CD14-positive monocyte (primary cell): ENCODE results near the gene PXDN. TPM values are rescaled to one million over a fixed set of nuclear protein-coding genes. Genes with fewer than 3 reads are reported as not detected.

ENCODE experiments used
- DNase-seq, 3 donors: peaks; one replicate each; pipeline ENCODE4 v3.0.0-alpha.2; 2011 to 2022
- H2AFZ ChIP-seq: 2 replicates; pipeline ENCODE4 v1.6.0; 2012; ENCODE audit warnings: mild to moderate bottlenecking, low read depth, low read length, inconsistent platforms; ENCODE audit not compliant: insufficient read depth, poor library complexity, severe bottlenecking
- H3K27ac ChIP-seq, 2 donors: 1 replicate in 1 of 2; 2 replicates in 1 of 2; pipeline ENCODE4 v1.5.1; 2012 to 2013; ENCODE audit warnings: low read length in 2 of 2, control low read depth in 1 of 2, inconsistent platforms in 1 of 2, low read depth in 1 of 2, mild to moderate bottlenecking in 1 of 2
- H3K27me3 ChIP-seq, 2 donors: one replicate each; pipeline versions ENCODE4 v1.6.0 to v1.6.1; 2011 to 2013; ENCODE audit warnings: low read length in 2 of 2; ENCODE audit not compliant: control insufficient read depth in 2 of 2, insufficient read depth in 2 of 2
- H3K36me3 ChIP-seq, 2 donors: replicated peaks in 1 of 2; 1 replicate in 1 of 2; 2 replicates in 1 of 2; pipeline versions ENCODE4 v1.5.1 to v1.6.1; 2012 to 2013; ENCODE audit warnings: low read length in 2 of 2, control low read depth in 1 of 2, inconsistent platforms in 1 of 2, mild to moderate bottlenecking in 1 of 2; ENCODE audit not compliant: insufficient read depth in 2 of 2, control insufficient read depth in 1 of 2
- H3K4me1 ChIP-seq, 2 donors: 1 replicate in 1 of 2; 2 replicates in 1 of 2; pipeline versions ENCODE4 v1.5.1 to v1.6.1; 2012 to 2013; ENCODE audit warnings: low read length in 2 of 2, control low read depth in 1 of 2, inconsistent platforms in 1 of 2, mild to moderate bottlenecking in 1 of 2, moderate library complexity in 1 of 2; ENCODE audit not compliant: insufficient read depth in 2 of 2, control insufficient read depth in 1 of 2
- H3K4me2 ChIP-seq: replicated peaks from 2 replicates; pipeline ENCODE3; 2012; ENCODE audit warnings: low read length, moderate library complexity, mild to moderate bottlenecking; ENCODE audit not compliant: poor library complexity, severe bottlenecking; ENCODE audit errors: extremely low read depth
- H3K4me3 ChIP-seq, 3 experiments: fragments of 200-600 bp in 1 of 3; sonication (generic) in 1 of 3; replicated peaks in 1 of 3; 1 replicate in 2 of 3; 2 replicates in 1 of 3; pipeline ENCODE4 v1.5.1; 2011 to 2013; ENCODE audit warnings: low read length in 3 of 3, mild to moderate bottlenecking in 3 of 3, control low read depth in 2 of 3, low read depth in 2 of 3, inconsistent platforms in 1 of 3, moderate library complexity in 1 of 3
- H3K79me2 ChIP-seq: 2 replicates; pipeline ENCODE4 v1.6.0; 2012; ENCODE audit warnings: mild to moderate bottlenecking, control low read depth, inconsistent platforms, low read length, moderate library complexity; ENCODE audit not compliant: insufficient read depth
- H3K9ac ChIP-seq: 2 replicates; pipeline ENCODE4 v1.6.0; 2017; ENCODE audit warnings: low read length, mild to moderate bottlenecking; ENCODE audit not compliant: insufficient read depth, poor library complexity, severe bottlenecking
- H3K9me3 ChIP-seq, 2 donors: replicated peaks in 1 of 2; 1 replicate in 1 of 2; 2 replicates in 1 of 2; pipeline versions ENCODE4 v1.5.1 to v1.6.1; 2012 to 2013; ENCODE audit warnings: low read length in 2 of 2, control low read depth in 1 of 2; ENCODE audit not compliant: control insufficient read depth in 1 of 2, insufficient read depth in 1 of 2
- H4K20me1 ChIP-seq: 2 replicates; pipeline ENCODE4 v1.6.0; 2012; ENCODE audit warnings: mild to moderate bottlenecking, low read length, control low read depth, moderate library complexity; ENCODE audit not compliant: insufficient read depth
- H3K27ac Mint-ChIP-seq, 7 donors: one replicate each; pipeline ENCODE4 v1.8.0; 2020; ENCODE audit warnings: mild to moderate bottlenecking in 7 of 7, mixed read lengths in 7 of 7, moderate library complexity in 6 of 7, inconsistent platforms in 2 of 7
- H3K27me3 Mint-ChIP-seq, 3 donors: one replicate each; pipeline ENCODE4 v1.8.0; 2021 to 2022; ENCODE audit warnings: low read depth in 3 of 3, mild to moderate bottlenecking in 3 of 3, mixed read lengths in 3 of 3, moderate library complexity in 3 of 3, inconsistent platforms in 1 of 3
- H3K36me3 Mint-ChIP-seq, 2 donors: one replicate each; pipeline ENCODE4 v1.8.0; 2020; ENCODE audit warnings: mixed read lengths in 2 of 2, inconsistent platforms in 1 of 2, mild to moderate bottlenecking in 1 of 2
- H3K4me1 Mint-ChIP-seq: one replicate; pipeline ENCODE4 v1.8.0; 2020; ENCODE audit warnings: mild to moderate bottlenecking, mixed read lengths
- H3K4me3 Mint-ChIP-seq, 2 donors: one replicate each; pipeline ENCODE4 v1.8.0; 2020; ENCODE audit warnings: mild to moderate bottlenecking in 2 of 2, mixed read lengths in 2 of 2, moderate library complexity in 1 of 2
- H3K9me3 Mint-ChIP-seq, 7 donors: one replicate each; pipeline ENCODE4 v1.8.0; 2020 to 2022; ENCODE audit warnings: mixed read lengths in 7 of 7, mild to moderate bottlenecking in 6 of 7, moderate library complexity in 6 of 7, inconsistent platforms in 2 of 7
- CTCF ChIP-seq: fragments of 200-600 bp; IDR thresholded peaks from one replicate; pipeline ENCODE4 v1.8.0; 2022; ENCODE audit warnings: antibody characterized with exemption, mild to moderate bottlenecking
- WGBS: methylation state at CpG from one replicate; pipeline ENCODE4 v1.1.5; 2013; ENCODE audit warnings: missing lambda C conversion rate; ENCODE audit not compliant: insufficient coverage; 5-methylcytosine and 5-hydroxymethylcytosine counted together
- intact Hi-C, 2 donors: fragments of 100-400 bp; cut with micrococcal nuclease; formaldehyde crosslinking; loops; one replicate each; pipeline versions ENCODE4 v1.15.0 to v1.15.1; 2023
- polyA plus RNA-seq, 3 donors: library from polyadenylated mRNA; depleted of rRNA in 1 of 3; unstranded in 2 of 3; stranded (reverse) in 1 of 3; fragments of 300-500 nt in 2 of 3; fragments of >200 nt in 1 of 3; fragmentation: Illumina TruSeq in 2 of 3; gene quantifications; 1 replicate in 2 of 3; 2 replicates in 1 of 3; pipeline ENCODE4 v1.2.3, GENCODE V29; 2012 to 2021

The PXDN gene
- polyA plus RNA-seq, 3 donors: not detected

GRCh38 chr2:1681323-1682180 lies 62.8 kb downstream of the PXDN start:
- no peak overlapping the region for H3K4me3 Mint-ChIP-seq
- no peak overlapping the region for H3K27ac ChIP-seq
- no peak for DNase-seq
- H3K4me1 ChIP-seq: no peaks in the 10 kb centered on the region
- H3K4me2 ChIP-seq: no peak overlapping the region
- H3K27ac Mint-ChIP-seq: no peak overlapping the region
- H3K4me1 Mint-ChIP-seq: no peaks in the 10 kb centered on the region
- H3K4me3 ChIP-seq: no peak overlapping the region
- H3K27me3 ChIP-seq: no peaks in the 10 kb centered on the region
- no peaks in the 10 kb centered on the region for H3K36me3 Mint-ChIP-seq
- H3K9me3 Mint-ChIP-seq: peaks cover 0 to 4% (median 0%) of the 10 kb centered on the region in 7 donors
- H3K79me2 ChIP-seq: no peaks in the 10 kb centered on the region
- H3K36me3 ChIP-seq: no peaks in the 10 kb centered on the region
- H3K27me3 Mint-ChIP-seq: peaks cover 0 to 2% (median 2%) of the 10 kb centered on the region in 3 donors
- 86% methylated on average over 14 of the region's 20 CpGs for WGBS
- TF ChIP-seq CTCF: no peak
- H4K20me1 ChIP-seq: no peaks in the 10 kb centered on the region
- H3K9me3 ChIP-seq: no peaks in the 10 kb centered on the region
- H2AFZ ChIP-seq: no peak overlapping the region
- no peak overlapping the region for H3K9ac ChIP-seq
- intact Hi-C loops: no loop called here

- H3K9ac ChIP-seq: no peak overlapping the region
- intact Hi-C loops: no loop called here
- Mint-ChIP-seq H3K27me3 (peaks cover 0 to 2% (median under 1%) of the 10 kb centered on the region in 3 donors), H3K27ac (no peak overlapping the region), H3K4me3 (no peak overlapping the region), H3K4me1 (no peaks in the 10 kb centered on the region), H3K9me3 (peaks cover 0 to 4% (median 0%) of the 10 kb centered on the region in 7 donors), H3K36me3 (no peaks in the 10 kb centered on the region)
- DNase-seq: no peak
- H4K20me1 ChIP-seq: no peaks in the 10 kb centered on the region
- no peak overlapping the region for H3K4me2 ChIP-seq
- no peak for TF ChIP-seq CTCF
- no peak overlapping the region for H3K4me3 ChIP-seq
- no peak overlapping the region for H2AFZ ChIP-seq
- no peak overlapping the region for H3K27ac ChIP-seq
- H3K79me2 ChIP-seq: no peaks in the 10 kb centered on the region
- H3K9me3 ChIP-seq: no peaks in the 10 kb centered on the region
- H3K27me3 ChIP-seq: no peaks in the 10 kb centered on the region
- 47% methylated on average over 3 of the region's 3 CpGs for WGBS
- no peaks in the 10 kb centered on the region for H3K36me3 ChIP-seq
- H3K4me1 ChIP-seq: no peaks in the 10 kb centered on the region
Observed at GRCh38 chr2:1681017-1681318, 63.3 kb downstream of the PXDN start.
